Activated T-helper 1 cell treated with anti-CD3 and anti-CD28 coated beads, Interleukin-12 subunit alpha, Interleukin-12 subunit beta, Interleukin-2, Interleukin-4 antibody, amounts not matched to agents 30 ng/mL and 10 ng/mL and 1 ng/mL, durations not matched to agents 14 hours and 24 hours and 36 hours (primary cell): ENCODE measurements around the gene TNFRSF8. TPM values are rescaled to one million over a fixed set of nuclear protein-coding genes. Genes with fewer than 3 reads are reported as not detected.

Experiments used
- DNase-seq: peaks from one replicate; pipeline ENCODE4 v3.0.0; 2021; ENCODE audit warnings: low spot score
- H3K27ac Mint-ChIP-seq: one replicate; pipeline ENCODE4 v1.8.0; 2021; ENCODE audit warnings: mild to moderate bottlenecking, mixed read lengths
- H3K27me3 Mint-ChIP-seq: one replicate; pipeline ENCODE4 v1.8.0; 2022; ENCODE audit warnings: mild to moderate bottlenecking, moderate library complexity, mixed read lengths; ENCODE audit not compliant: insufficient read depth
- H3K36me3 Mint-ChIP-seq: one replicate; pipeline ENCODE4 v1.8.0; 2021; ENCODE audit warnings: low read depth, mixed read lengths
- H3K4me1 Mint-ChIP-seq: one replicate; pipeline ENCODE4 v1.8.0; 2021; ENCODE audit warnings: low read depth, mixed read lengths
- H3K4me3 Mint-ChIP-seq: one replicate; pipeline ENCODE4 v1.8.0; 2021; ENCODE audit warnings: mild to moderate bottlenecking, moderate library complexity, mixed read lengths
- H3K9me3 Mint-ChIP-seq: one replicate; pipeline ENCODE4 v1.8.0; 2021; ENCODE audit warnings: mixed read lengths
- intact Hi-C: fragments of 100-400 bp; cut with micrococcal nuclease; formaldehyde crosslinking; loops from one replicate; pipeline ENCODE4 v1.15.1; 2024
- total RNA-seq: library from RNA; stranded (reverse); gene quantifications from 2 replicates; pipeline ENCODE4 v1.2.3, GENCODE V29; 2022

The TNFRSF8 gene
- total RNA-seq, 1 donor from 2014 or later: 27.9 TPM

DNA sequence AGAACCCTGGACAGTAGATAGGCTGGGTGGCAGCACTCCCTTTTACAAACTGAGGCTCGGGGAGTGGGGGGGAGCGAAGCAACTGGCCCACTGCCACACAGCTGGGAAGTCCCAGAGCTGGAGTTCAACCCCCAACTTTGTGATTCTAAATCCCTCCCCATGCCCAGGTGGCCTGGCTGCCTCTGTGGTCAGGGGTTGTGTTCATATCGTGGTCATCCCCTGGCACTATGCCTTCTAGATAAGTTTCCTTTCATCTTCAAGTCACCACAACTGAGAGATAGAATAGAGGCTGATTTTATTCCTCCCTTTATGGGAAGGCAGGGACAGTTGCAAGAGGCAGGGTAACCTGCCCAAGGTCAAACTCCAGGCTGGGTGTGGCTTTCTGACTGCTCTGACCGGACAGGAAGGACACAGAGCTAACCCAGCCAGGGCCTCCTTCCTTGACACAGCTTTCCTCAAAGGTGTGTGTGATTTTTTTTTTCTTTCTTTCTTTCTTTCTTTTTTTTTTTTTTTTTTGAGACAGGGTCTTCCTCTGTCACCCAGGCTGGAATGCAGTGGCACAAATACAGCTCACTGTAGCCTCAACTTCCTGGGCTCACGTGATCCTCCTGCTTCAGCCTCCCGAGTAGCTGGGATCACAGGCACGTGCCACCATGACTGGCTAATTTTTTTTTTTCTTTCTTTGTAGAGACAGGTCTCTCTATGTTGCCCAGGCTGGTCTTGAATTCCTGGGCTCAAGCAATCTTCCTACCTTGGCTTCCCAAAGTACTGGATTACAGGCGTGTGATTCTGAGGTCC, 85.3 kb downstream of the TNFRSF8 start:
- Mint-ChIP-seq H3K9me3 (peaks cover 14% of the 10 kb centered on the region), H3K36me3 (peaks cover 25% of the 10 kb centered on the region), H3K27ac (peak overlapping the region; percentile 97), H3K27me3 (no peaks in the 10 kb centered on the region), H3K4me1 (peaks cover 92% of the 10 kb centered on the region), H3K4me3 (peak overlapping the region; percentile 31)
- DNase-seq: no peak
- intact Hi-C loops: no loop called here

GRCh38 chr1:12148958-12149790, 86.1 kb downstream of the TNFRSF8 start:
- Mint-ChIP-seq H3K36me3 (peaks cover 18% of the 10 kb centered on the region), H3K4me3 (peak overlapping the region; percentile 31), H3K27ac (peak overlapping the region; percentile 97), H3K9me3 (peaks cover 14% of the 10 kb centered on the region), H3K27me3 (no peaks in the 10 kb centered on the region), H3K4me1 (peaks cover 88% of the 10 kb centered on the region)
- no peak for DNase-seq
- intact Hi-C loops: loop anchor here (1.0 kb wide), 1 partner anchor 8 kb away; no protein-coding TSS in a partner anchor

GRCh38 chr1:12149791-12150175, 86.7 kb downstream of the TNFRSF8 start:
- Mint-ChIP-seq H3K36me3 (peaks cover 18% of the 10 kb centered on the region), H3K4me1 (peaks cover 87% of the 10 kb centered on the region), H3K27ac (peak overlapping the region; percentile 97), H3K27me3 (no peaks in the 10 kb centered on the region), H3K4me3 (no peak overlapping the region), H3K9me3 (peaks cover 14% of the 10 kb centered on the region)
- no peak for DNase-seq
- intact Hi-C loops: loop anchor here (1.0 kb wide), 1 partner anchor 8 kb away; no protein-coding TSS in a partner anchor

DNA sequence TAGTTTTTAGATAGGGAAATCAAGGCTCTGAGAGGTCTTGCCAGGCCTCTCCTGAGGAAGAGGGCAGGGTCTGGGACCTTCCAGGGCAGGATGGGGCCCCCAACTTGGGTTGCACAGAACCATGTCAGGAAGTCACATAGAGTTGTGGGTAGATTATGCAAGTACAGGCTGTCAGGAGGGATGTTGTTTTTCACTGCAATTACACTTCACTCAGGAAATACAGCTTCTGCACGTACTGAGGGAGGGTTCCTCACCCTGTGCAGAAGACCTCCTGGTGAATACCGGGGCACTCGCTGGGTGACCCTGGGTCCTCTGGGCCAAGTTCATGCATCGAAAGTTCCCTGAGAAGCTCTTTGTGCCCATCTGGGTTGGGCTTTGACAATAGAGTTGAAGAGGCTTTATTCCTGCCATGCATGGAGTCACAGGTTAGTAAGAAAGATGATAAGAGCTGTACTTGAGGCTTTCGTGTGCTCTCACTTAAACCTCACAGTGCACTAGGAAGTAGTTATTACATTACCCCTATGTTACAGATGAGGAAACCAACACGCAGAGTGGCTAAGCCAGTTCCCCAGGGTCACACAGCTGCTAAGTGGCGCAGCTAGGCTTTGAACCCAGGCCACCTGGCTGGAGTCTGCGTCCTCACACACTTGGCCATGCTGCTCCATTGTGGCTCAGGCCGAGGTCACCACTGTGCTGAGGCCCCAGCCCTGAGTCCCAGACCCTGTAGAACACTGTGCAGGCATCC, 87.5 kb downstream of the TNFRSF8 start:
- intact Hi-C loops: no loop called here
- H3K4me1 Mint-ChIP-seq: peaks cover 89% of the 10 kb centered on the region
- peaks cover 14% of the 10 kb centered on the region for H3K9me3 Mint-ChIP-seq
- H3K4me3 Mint-ChIP-seq: peak overlapping the region; percentile 74
- H3K36me3 Mint-ChIP-seq: peaks cover 22% of the 10 kb centered on the region
- H3K27ac Mint-ChIP-seq: peak overlapping the region; percentile 97
- no peak for DNase-seq
- H3K27me3 Mint-ChIP-seq: no peaks in the 10 kb centered on the region

DNA sequence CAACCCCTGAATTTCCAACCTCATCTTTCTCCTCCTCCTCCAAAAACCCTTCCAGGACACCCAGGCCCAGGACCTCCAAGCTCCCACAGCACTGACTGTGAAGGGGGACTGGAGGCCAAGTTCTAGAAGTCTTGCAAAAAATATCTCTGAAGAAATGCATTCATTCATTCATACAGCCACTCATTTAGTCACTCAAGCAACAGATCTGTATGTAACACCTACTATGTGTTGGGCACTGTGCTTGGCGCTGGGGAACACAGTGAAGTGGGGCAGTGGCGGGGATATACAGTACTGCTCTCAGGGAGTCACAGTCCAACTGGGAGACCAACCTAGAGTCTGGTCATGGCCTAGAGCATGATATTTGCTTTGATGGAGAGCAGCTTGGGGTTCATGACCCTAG, 88.4 kb downstream of the TNFRSF8 start:
- Mint-ChIP-seq H3K9me3 (peaks cover 14% of the 10 kb centered on the region), H3K27me3 (no peaks in the 10 kb centered on the region), H3K27ac (peak overlapping the region; percentile 97), H3K4me1 (peaks cover 91% of the 10 kb centered on the region), H3K4me3 (peak overlapping the region; percentile 74), H3K36me3 (peaks cover 21% of the 10 kb centered on the region)
- intact Hi-C loops: no loop called here
- DNase-seq: no peak

DNA sequence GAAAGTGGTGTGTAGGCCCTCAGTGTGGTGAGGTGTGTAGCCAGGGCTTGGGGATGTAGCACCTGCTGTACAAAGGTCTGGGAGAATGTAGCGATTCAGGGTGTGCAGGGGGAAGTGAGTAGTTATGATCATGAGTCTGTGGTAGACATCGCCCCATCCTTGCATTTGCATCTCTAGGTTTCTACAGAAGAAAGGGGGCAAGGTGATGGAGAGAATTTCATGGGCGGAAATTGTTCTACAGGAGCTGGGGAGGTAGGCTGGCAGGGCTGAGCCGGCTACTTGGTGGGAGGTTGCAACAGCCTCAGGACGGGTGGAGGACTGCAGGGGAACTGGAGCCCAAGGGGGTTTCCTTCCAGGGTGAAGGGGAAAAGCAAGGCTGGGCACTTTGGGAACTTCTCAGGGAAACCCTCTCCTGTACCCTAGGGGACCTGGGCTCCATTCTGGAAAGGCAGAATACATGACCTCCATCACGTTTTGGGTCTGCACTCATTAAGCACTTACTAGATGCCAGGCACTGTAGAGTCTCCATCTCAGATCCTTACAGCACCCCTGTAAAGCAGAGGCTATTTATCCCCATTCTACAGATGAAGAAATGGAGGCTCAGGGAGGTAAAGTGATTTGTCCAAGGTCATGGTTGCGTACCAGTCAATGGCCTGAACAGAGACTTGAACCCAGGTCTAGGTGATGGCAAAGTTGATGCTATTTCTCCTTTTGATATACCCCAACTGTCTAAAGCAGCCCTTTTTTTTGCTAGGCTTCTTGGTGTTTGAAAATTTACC, 89.2 kb downstream of the TNFRSF8 start:
- Mint-ChIP-seq H3K27ac (peak overlapping the region; percentile 97), H3K4me3 (peak overlapping the region; percentile 6), H3K4me1 (peaks cover 91% of the 10 kb centered on the region), H3K27me3 (no peaks in the 10 kb centered on the region), H3K36me3 (peaks cover 18% of the 10 kb centered on the region), H3K9me3 (peaks cover 14% of the 10 kb centered on the region)
- intact Hi-C loops: no loop called here
- no peak for DNase-seq

DNA sequence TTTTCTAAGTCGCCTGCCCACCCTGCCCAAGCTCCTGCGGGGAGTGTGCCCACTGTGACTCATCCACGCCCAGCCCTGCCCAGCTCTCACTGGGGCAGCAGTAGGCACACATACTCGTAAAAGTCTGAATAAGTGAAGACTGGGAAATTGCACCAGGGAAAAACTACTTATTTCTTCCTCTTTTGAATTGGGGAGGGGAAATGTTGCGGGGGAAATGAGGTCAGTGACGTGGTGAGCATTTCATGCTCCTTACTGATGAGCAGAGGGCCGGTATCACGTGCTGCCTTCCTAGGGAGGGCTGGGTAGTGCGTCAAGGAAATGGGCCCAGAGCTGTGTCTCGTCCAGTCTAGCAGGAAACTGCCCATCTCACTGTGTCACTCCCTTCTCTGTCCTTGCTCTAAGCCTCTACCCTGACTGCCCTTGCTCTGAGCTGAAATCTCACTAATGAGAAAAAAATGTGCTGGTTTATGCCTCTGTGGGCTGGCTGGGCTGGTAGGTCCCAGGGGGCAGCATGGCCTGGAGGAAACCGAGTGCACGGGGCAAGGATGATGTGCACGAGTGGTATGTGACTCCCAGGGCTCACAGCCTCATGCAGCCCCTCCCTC, 90.2 kb downstream of the TNFRSF8 start:
- H3K4me1 Mint-ChIP-seq: peaks cover 91% of the 10 kb centered on the region
- H3K36me3 Mint-ChIP-seq: peaks cover 18% of the 10 kb centered on the region
- H3K4me3 Mint-ChIP-seq: no peak overlapping the region
- H3K27ac Mint-ChIP-seq: peak overlapping the region; percentile 50
- peaks cover 14% of the 10 kb centered on the region for H3K9me3 Mint-ChIP-seq
- intact Hi-C loops: no loop called here
- H3K27me3 Mint-ChIP-seq: no peaks in the 10 kb centered on the region
- DNase-seq: no peak

DNA sequence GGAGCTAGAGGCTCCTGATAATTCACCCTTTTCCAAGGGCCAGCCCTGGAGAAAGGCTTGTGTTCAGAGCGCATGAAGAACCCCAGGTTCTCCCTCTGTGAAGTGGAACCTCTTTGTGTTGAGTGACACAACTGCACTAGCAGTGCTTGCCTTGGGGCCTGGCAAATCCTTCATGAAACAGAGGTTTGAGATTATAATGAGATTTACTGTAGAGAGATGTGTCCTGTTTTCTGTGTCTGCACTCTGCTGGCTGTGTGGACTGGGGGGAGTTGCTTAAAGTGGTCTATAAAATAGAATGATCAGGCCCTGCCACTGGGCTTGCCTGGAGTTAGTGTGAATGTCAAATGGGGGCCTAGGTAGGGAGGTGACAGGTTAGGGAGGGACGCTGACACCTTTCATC, 92.2 kb downstream of the TNFRSF8 start:
- no peak for DNase-seq
- peaks cover 10% of the 10 kb centered on the region for H3K36me3 Mint-ChIP-seq

DNA sequence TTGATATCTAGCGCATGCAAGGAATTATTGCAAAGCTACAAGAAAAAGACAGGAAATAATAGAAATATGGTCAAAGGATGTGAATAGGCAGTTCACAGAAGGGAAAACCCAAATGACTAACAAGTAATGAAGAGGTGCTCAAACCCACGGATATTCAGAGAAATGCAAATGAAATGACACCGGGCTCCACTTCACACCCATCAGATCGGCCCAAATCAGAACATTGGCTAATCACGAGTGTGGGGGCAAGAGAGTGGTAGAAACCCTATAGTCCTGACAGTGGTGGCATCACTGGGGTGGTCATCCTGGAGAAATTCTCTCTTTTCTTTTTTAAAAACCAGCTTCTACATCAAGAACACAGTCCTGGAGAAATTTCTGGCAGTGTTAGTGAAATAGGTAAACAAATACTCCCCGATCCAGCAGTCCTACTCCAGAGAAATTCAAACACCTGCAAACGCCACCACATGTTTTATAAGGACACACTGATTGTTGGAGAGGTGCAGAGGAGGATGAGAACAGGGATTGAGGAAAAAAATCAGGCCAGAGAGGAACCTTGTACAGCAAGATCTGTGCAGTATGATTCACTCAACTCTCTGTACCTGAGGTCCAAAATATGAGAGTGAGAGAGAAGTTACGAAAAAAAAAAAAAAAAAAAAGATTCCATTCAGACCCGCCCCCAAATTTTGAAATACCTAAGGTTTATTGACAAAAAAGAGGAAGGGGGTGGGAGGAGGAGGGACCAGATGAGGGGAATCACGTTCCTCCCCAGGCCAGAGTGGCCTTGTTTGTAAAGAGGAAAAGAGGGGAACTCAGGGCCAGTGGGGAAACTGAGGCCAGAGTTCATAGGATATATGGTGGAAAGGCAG, 94.5 kb downstream of the TNFRSF8 start:
- peaks cover 80% of the 10 kb centered on the region for H3K4me1 Mint-ChIP-seq
- no peaks in the 10 kb centered on the region for H3K27me3 Mint-ChIP-seq
- peak overlapping the region; percentile 98 for H3K27ac Mint-ChIP-seq
- no peaks in the 10 kb centered on the region for H3K9me3 Mint-ChIP-seq
- intact Hi-C loops: loop anchor here (1.0 to 5.0 kb wide), 9 partner anchors 8 to 290 kb away; partner anchors contain the start of gene TNFRSF1B
- DNase-seq: peak; percentile 44
- peaks cover 7% of the 10 kb centered on the region for H3K36me3 Mint-ChIP-seq
- H3K4me3 Mint-ChIP-seq: peak overlapping the region; percentile 80

More for the DNA sequence above, 92.2 kb downstream of the TNFRSF8 start:
- Mint-ChIP-seq H3K4me1 (peaks cover 84% of the 10 kb centered on the region), H3K4me3 (peak overlapping the region; percentile 46), H3K27me3 (no peaks in the 10 kb centered on the region), H3K27ac (peak overlapping the region; percentile 84), H3K9me3 (no peaks in the 10 kb centered on the region)
- intact Hi-C loops: loop anchor here (5.0 kb wide), 2 partner anchors 142 to 292 kb away; no protein-coding TSS in a partner anchor

GRCh38 chr1:12158357-12159092, 95.4 kb downstream of the TNFRSF8 start:
- no peak for DNase-seq
- intact Hi-C loops: loop anchor here (5.0 kb wide), 2 partner anchors 139 to 289 kb away; no protein-coding TSS in a partner anchor
- peak overlapping the region; percentile 98 for H3K27ac Mint-ChIP-seq
- H3K4me1 Mint-ChIP-seq: peaks cover 80% of the 10 kb centered on the region
- no peaks in the 10 kb centered on the region for H3K9me3 Mint-ChIP-seq
- peak overlapping the region; percentile 80 for H3K4me3 Mint-ChIP-seq
- H3K36me3 Mint-ChIP-seq: peaks cover 5% of the 10 kb centered on the region
- no peaks in the 10 kb centered on the region for H3K27me3 Mint-ChIP-seq
